NCI-H1092 (cell line): ENCODE data around the gene PXK.
"Not testable (repeated sequence)": the region's sequence is repeated elsewhere in the genome, so short reads cannot be mapped to it uniquely, and the experiment has no call there.

Experiments used
- DNase-seq: peaks from one replicate; lab custom pipeline; 2025; lab: John Stamatoyannopoulos, UW

PXK gene

GRCh38 chr3:58323529-58324390, 8.9 kb upstream of the PXK start:
- DNase-seq, result no peak

DNA sequence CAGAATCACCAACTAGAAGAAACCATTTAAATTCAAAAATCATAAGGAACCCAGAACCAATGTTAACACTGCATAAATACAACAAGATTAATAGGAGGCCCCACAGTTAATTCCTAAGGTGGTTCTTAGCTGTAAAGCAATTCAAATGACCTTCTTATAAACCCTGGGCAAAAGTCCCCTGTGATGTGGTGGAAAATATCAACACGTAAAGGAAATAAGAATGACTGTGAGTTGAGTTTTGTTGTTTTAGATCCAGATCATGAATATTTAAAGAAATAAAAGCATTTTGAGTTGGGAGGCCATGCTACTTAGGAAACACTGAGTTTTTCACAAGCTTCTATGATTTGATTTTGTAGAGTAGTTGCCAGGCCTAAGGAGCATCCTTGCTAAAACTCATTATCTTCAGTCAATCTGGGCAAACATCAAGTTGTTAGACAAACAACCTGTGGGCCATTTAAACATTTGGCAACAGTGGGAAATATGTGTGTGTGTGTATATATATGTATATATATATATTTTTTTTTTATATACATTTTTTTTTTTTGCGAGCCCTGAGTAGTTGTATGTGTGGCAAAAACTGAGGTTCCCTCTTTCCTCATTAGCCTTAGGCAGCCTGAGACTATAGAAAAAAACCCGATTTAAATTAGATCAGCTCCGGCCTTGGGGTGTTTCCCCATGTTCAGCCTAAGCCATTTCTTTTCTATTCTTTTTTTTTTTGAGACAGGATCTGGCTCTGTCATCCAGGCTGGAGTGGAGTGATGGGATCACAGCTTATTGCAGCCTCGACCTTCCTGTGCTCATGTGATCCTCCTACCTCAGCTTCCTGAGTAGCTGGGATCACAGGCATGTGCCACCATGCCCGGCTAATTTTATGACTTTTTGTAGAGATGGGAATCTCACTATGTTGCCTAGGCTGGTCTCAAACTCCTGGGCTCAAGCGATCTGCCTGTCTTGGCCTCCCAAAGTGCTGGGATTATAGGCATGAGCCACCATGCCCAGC, 8.0 kb upstream of the PXK start:
- no peak for DNase-seq

- no peak for DNase-seq
Observed at GRCh38 chr3:58325525-58325992, 7.1 kb upstream of the PXK start.

DNA sequence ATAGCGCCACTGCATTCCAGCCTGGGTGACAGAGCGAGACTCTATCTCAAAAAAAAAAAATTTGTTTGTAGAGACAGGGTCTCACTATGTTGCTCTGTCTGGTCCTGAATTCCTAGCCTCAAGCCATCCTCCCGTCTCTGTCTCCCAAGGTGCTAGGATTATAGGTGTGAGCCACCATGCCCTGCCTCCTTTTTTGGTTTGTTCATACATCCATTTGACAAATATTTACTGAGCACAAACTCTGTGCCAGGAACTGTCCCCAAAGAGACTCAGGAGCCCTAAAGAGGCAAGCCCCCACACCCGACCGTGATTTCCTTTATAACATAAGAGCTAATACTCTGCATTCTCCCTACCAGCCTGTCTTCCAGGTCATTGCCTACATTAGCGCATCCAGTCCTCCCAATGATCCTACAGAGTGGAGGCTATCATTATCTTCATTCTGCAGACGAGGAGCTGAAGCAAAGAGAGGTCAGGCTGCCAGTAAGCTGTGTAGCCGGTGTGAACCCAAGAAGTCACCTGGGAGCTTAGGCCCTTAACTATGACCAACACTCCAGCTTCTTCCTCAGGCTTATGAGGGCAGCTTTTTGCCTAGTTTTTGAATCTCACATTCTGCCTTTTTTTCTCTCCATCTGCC, 6.3 kb upstream of the PXK start:
- no peak for DNase-seq

- no peak for DNase-seq
Observed at GRCh38 chr3:58329150-58329921, 3.4 kb upstream of the PXK start.

DNA sequence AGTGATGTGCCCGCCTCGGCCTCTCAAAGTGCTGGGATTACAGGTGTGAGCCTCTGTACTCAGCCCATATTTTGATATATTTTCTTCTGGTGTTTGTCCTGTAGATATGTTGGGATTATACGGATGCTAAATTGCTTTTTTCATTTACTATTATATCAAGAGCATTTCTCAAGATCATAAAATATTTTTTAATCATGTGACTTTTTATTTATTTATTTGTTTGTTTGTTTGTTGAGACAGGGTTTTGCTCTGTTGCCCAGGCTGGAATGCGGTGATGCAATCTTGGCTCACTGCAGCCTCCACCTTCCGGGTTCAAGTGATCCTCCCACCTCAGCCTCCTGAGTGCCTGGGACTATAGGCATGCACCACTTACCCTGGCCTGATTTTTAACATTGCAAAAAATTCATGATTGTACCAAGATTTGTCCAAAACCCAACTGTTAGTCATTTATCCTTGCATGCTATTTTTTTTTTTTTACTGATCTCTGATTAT, 2.7 kb upstream of the PXK start:
- DNase-seq, result no peak

GRCh38 chr3:58331593-58332152, 1.0 kb upstream of the PXK start:
- no peak for DNase-seq

DNA sequence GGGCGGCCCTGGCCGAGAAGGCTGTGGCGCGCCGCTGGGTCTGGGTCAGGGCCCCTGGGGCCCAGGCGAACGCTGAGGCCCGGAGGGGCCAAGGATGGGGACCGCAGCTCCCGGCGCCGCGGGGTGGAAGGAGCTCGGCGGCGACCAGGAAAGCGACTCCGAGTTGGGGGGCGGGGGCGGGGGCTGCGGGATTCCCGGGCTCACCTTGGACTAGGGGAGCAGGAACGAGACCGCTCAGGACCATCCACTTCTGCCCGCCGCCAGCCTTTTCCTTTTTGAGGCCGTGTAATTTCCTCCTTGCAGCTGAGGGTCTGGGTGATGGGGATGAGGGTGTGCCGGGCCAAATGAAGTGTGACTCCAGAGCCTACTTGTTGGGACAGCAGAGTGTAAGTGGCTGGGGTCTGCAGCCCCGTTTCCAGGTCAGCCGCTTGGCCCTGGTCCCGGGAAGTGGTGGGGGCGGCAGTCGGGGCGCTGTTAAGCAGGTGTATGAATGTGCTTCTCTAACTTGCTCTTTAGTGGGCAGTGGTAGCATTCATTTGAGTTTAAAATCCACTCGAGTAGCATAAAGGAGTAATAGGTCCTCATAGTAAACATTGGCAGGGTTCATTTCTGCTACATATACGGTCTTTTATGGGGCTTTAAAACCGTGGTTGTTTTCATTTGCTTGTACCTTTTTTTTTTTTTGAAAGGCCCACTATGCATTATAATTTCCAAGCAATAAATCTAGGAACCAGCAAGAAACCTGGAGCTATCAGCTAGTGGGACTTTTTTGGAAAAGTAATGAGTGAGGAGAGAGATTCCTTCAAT, 717 bp downstream of the PXK start:
- no peak for DNase-seq

DNA sequence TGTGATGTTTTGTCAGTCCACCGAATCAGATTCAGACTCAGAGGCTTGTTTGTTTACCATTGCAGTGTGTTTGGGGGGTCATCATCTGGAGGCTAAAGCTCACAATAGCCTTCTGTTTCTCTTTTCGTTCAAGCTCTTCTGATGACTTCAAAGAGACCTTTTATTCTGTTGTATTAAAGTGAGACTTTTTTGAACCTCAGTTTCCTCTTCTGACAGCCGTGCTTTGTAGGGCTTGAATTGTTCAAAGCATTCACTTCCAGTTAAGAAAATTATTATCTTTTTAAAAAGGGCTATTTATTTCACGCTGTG, 1.3 kb downstream of the PXK start:
- DNase-seq, result no peak

- DNase-seq, result no peak
Observed at GRCh38 chr3:58334506-58334884, 1.8 kb downstream of the PXK start.

- DNase-seq, result no peak
Observed at GRCh38 chr3:58335652-58335947, 2.9 kb downstream of the PXK start.

- no peak for DNase-seq
Observed at GRCh38 chr3:58336135-58336882, 3.6 kb downstream of the PXK start.

- no peak for DNase-seq
Observed at GRCh38 chr3:58337190-58337589, 4.5 kb downstream of the PXK start.

DNA sequence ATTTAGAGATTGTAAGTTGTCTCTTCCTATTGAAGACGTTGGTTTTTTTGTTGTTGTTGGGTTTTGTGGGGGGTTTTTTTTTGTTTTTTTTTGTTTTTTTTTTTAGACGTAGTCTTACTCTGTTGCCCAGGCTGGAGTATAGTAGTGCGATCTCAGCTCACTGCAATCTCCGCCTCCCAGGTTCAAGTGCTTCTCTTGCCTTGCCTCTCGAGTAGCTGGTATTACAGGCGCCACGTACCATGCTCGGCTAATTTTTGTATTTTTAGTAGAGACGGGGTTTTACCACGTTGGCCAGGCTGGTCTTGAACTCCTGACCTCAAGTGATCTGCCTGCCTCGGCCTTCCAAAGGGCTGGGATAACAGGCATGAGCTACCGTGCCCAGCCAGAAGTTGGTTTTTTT, 6.5 kb downstream of the PXK start:
- DNase-seq, result not testable (repeated sequence)

- no peak for DNase-seq
Observed at GRCh38 chr3:58340594-58341244, 8.0 kb downstream of the PXK start.

GRCh38 chr3:58341376-58341775, 8.7 kb downstream of the PXK start:
- DNase-seq, result no peak

GRCh38 chr3:58342676-58343075, 10.0 kb downstream of the PXK start:
- DNase-seq, result no peak

GRCh38 chr3:58345457-58345856, 12.8 kb downstream of the PXK start:
- DNase-seq, result no peak

GRCh38 chr3:58346368-58346767, 13.7 kb downstream of the PXK start:
- DNase-seq, result no peak
